GM21528 (cell line): ENCODE results near the gene ORC3.
"Not testable (repeated sequence)": the region's sequence is repeated elsewhere in the genome, so short reads cannot be mapped to it uniquely, and the experiment has no call there.

Source experiments
- ATAC-seq: cut with Tn5 transposase; IDR thresholded peaks from one replicate; pipeline ENCODE4 v1.9.1; 2021; ENCODE audit warnings: mild to moderate bottlenecking, moderate library complexity; ENCODE audit not compliant: unreplicated experiment, low FRiP score

The ORC3 gene

GRCh38 chr6:87690441-87690840 is 100.5 kb downstream of the ORC3 start:
- ATAC-seq = no peak

- ATAC-seq = no peak
Measured at GRCh38 chr6:87692086-87692485, 102.2 kb downstream of the ORC3 start.

GRCh38 chr6:87696817-87697216 is 106.9 kb downstream of the ORC3 start:
- not testable (repeated sequence) for ATAC-seq

- no peak for ATAC-seq
Measured at GRCh38 chr6:87697581-87698546, 107.9 kb downstream of the ORC3 start.

- no peak for ATAC-seq
Measured at GRCh38 chr6:87698547-87699006, 108.6 kb downstream of the ORC3 start.

GRCh38 chr6:87699576-87699975 is 109.6 kb downstream of the ORC3 start:
- ATAC-seq = no peak

GRCh38 chr6:87700397-87701343 is 110.7 kb downstream of the ORC3 start:
- ATAC-seq = no peak

- ATAC-seq = peak; percentile 6
Measured at GRCh38 chr6:87701344-87701675, 111.4 kb downstream of the ORC3 start.

- peak; percentile 74 for ATAC-seq
Measured at GRCh38 chr6:87701676-87702588, 112.0 kb downstream of the ORC3 start, which contains the start of gene AKIRIN2. Gene AKIRIN2 (minus strand): TSS chr6:87702233. CDS start chr6:87701684, 549 bp downstream.

- ATAC-seq = peak; percentile 21
Measured at GRCh38 chr6:87702589-87702945, 112.6 kb downstream of the ORC3 start.

GRCh38 chr6:87703039-87703438 is 113.1 kb downstream of the ORC3 start:
- ATAC-seq = not testable (repeated sequence)

GRCh38 chr6:87705070-87705691 is 115.2 kb downstream of the ORC3 start:
- peak; percentile 42 for ATAC-seq

- ATAC-seq = no peak
Measured at GRCh38 chr6:87706187-87706966, 116.4 kb downstream of the ORC3 start.

GRCh38 chr6:87708581-87709427 is 118.9 kb downstream of the ORC3 start:
- ATAC-seq = not testable (repeated sequence)

- ATAC-seq = no peak
Measured at GRCh38 chr6:87710090-87710489, 120.2 kb downstream of the ORC3 start.

- not testable (repeated sequence) for ATAC-seq
Measured at GRCh38 chr6:87712713-87713112, 122.8 kb downstream of the ORC3 start.

GRCh38 chr6:87714093-87714842 is 124.3 kb downstream of the ORC3 start:
- peak; percentile 47 for ATAC-seq
